Measurements from ENCODE around the gene GALNT9. TPM values are rescaled to one million over a fixed set of nuclear protein-coding genes. Genes with fewer than 3 reads are reported as not detected.

GALNT9 gene
- polyA plus RNA-seq, 1 donor from 2014 or later: 13.5 TPM

DNA sequence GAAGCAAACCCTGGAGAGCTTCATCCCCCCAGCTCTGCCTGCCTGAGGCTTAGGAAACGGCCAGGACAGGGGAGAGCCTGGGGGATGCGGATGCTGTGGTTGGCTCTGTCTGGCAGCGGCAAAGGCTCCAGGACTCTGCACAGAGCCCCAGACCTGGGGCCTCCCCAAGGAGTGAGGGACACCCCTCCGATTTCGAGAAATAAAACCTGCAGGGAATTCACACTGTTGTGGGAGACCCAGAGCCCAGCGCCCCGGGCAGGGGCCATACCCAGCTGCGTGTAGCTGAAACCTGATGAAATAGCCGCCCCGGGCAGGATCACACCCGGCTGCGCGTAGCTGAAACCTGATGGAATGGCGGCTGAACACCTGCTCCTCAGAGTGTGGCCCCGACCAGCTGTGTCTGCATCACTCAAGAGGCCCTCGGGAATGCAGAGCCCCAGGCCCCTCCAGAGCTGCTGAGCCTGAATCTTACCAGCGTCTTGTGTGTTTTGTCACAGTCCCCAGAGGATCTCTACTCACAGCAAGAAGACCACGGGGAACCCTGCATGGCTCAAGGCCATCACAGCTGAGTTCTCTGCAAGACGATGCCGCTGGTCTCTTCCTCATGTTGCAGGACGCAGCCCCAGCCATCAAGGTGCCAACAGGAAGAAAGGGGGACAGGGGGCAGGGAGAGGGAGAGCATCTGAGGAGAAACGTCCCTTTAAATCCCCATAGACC lies 46.5 kb upstream of the GALNT9 start:
- no peaks in the 10 kb centered on the region for H3K79me2 ChIP-seq (replicated peaks; ENCODE audit: insufficient read depth, low read length)
- H4K20me1 ChIP-seq (ENCODE audit: insufficient read depth): no peaks in the 10 kb centered on the region
- H3K9me2 ChIP-seq (ENCODE audit: insufficient read depth, low read length): no peaks in the 10 kb centered on the region
- no peak overlapping the region for H3K27ac ChIP-seq (ENCODE audit: low read length)
- peaks cover 40% of the 10 kb centered on the region for H3K27me3 ChIP-seq (ENCODE audit: insufficient read depth, low read depth, low read length)
- no peaks in the 10 kb centered on the region for H3K36me3 ChIP-seq (ENCODE audit: insufficient read depth, low read length)
- no peak for TF ChIP-seq MXI1 (conservative IDR thresholded peaks at IDR 0.05; ENCODE audit: poor library complexity, severe bottlenecking)
- TF ChIP-seq POLR2AphosphoS5 (IDR thresholded peaks at IDR 0.05): no peak
- no peak for TF ChIP-seq EZH2 (IDR thresholded peaks at IDR 0.05; ENCODE audit: borderline replicate concordance, insufficient read depth, low read length, poor library complexity, severe bottlenecking)
- no peak for TF ChIP-seq EP300 (conservative IDR thresholded peaks at IDR 0.05; ENCODE audit: poor library complexity, severe bottlenecking)
- TF ChIP-seq, protein P1, sequence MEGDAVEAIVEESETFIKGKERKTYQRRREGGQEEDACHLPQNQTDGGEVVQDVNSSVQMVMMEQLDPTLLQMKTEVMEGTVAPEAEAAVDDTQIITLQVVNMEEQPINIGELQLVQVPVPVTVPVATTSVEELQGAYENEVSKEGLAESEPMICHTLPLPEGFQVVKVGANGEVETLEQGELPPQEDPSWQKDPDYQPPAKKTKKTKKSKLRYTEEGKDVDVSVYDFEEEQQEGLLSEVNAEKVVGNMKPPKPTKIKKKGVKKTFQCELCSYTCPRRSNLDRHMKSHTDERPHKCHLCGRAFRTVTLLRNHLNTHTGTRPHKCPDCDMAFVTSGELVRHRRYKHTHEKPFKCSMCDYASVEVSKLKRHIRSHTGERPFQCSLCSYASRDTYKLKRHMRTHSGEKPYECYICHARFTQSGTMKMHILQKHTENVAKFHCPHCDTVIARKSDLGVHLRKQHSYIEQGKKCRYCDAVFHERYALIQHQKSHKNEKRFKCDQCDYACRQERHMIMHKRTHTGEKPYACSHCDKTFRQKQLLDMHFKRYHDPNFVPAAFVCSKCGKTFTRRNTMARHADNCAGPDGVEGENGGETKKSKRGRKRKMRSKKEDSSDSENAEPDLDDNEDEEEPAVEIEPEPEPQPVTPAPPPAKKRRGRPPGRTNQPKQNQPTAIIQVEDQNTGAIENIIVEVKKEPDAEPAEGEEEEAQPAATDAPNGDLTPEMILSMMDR (IDR thresholded peaks at IDR 0.05; ENCODE audit: poor library complexity, severe bottlenecking): no peak
- no peak for TF ChIP-seq TAF1 (IDR thresholded peaks at IDR 0.05; ENCODE audit: low read depth)
- no peak for TF ChIP-seq SMC3 (conservative IDR thresholded peaks at IDR 0.05; ENCODE audit: poor library complexity)
- TF ChIP-seq, protein P2, sequence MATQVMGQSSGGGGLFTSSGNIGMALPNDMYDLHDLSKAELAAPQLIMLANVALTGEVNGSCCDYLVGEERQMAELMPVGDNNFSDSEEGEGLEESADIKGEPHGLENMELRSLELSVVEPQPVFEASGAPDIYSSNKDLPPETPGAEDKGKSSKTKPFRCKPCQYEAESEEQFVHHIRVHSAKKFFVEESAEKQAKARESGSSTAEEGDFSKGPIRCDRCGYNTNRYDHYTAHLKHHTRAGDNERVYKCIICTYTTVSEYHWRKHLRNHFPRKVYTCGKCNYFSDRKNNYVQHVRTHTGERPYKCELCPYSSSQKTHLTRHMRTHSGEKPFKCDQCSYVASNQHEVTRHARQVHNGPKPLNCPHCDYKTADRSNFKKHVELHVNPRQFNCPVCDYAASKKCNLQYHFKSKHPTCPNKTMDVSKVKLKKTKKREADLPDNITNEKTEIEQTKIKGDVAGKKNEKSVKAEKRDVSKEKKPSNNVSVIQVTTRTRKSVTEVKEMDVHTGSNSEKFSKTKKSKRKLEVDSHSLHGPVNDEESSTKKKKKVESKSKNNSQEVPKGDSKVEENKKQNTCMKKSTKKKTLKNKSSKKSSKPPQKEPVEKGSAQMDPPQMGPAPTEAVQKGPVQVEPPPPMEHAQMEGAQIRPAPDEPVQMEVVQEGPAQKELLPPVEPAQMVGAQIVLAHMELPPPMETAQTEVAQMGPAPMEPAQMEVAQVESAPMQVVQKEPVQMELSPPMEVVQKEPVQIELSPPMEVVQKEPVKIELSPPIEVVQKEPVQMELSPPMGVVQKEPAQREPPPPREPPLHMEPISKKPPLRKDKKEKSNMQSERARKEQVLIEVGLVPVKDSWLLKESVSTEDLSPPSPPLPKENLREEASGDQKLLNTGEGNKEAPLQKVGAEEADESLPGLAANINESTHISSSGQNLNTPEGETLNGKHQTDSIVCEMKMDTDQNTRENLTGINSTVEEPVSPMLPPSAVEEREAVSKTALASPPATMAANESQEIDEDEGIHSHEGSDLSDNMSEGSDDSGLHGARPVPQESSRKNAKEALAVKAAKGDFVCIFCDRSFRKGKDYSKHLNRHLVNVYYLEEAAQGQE (IDR thresholded peaks at IDR 0.05; ENCODE audit: borderline replicate concordance): no peak
- TF ChIP-seq RAD21 (conservative IDR thresholded peaks at IDR 0.05): no peak
- H3F3A ChIP-seq (ENCODE audit: insufficient read depth, low read length, poor library complexity, severe bottlenecking): no peaks in the 10 kb centered on the region
- no peak overlapping the region for H2AFZ ChIP-seq (ENCODE audit: low read depth, low read length)
- no peak overlapping the region for H3K9ac ChIP-seq (ENCODE audit: low read length)
- no peaks in the 10 kb centered on the region for H3K9me3 ChIP-seq (ENCODE audit: low read length)
- no peak overlapping the region for H3K4me2 ChIP-seq (ENCODE audit: low read length)
- H3K4me3 ChIP-seq (ENCODE audit: low read length): no peak overlapping the region

DNA sequence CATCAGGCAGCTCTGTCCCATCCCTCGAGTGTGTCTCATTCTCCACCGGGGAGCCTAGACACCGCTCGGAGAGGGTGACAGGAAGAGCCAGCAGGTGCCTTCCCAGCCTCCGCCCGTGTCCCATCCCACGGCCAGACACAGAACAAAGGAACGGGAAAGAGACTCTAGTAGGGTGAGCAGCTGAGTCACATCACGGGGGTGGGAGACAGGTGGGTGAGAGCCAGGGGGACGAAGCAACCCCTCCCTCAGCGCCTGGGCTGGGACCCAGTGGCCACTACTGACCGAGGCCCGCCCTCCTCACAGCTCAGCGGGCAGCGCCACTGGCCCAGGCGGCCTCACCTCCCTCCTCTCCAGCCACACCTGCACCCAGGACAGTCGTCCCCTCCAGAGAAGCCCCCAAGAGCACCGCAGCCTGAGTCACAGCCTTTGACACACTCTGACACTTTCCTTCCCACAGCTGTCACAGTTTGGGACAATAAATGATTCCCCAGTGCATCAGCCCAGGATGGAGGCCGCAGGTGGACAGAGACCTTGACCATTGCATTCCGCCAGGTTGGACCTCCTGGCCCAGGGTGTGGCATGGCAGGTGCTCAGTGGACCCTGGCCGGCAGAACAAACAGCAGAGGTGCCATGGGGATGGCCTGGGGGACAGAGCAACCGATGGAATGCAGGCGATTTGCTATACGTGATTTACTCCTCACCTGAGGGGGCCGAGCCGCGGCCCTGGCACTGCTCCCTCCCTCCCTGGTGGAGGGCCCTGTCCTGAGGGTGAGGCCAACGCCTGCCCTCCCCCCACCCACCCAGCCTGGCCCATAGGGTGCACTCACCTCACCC lies 45.4 kb upstream of the GALNT9 start:
- H3K79me2 ChIP-seq (replicated peaks; ENCODE audit: insufficient read depth, low read length): no peaks in the 10 kb centered on the region
- no peak overlapping the region for H3K9ac ChIP-seq (ENCODE audit: low read length)
- peaks cover 29% of the 10 kb centered on the region for H3K27me3 ChIP-seq (ENCODE audit: insufficient read depth, low read depth, low read length)
- no peaks in the 10 kb centered on the region for H3K9me3 ChIP-seq (ENCODE audit: low read length)
- H3K4me2 ChIP-seq (ENCODE audit: low read length): no peak overlapping the region
- H3K36me3 ChIP-seq (ENCODE audit: insufficient read depth, low read length): no peaks in the 10 kb centered on the region
- no peaks in the 10 kb centered on the region for H3K9me2 ChIP-seq (ENCODE audit: insufficient read depth, low read length)
- no peaks in the 10 kb centered on the region for H4K20me1 ChIP-seq (ENCODE audit: insufficient read depth)
- H2AFZ ChIP-seq (ENCODE audit: low read depth, low read length): no peak overlapping the region
- no peak for TF ChIP-seq MXI1 (conservative IDR thresholded peaks at IDR 0.05; ENCODE audit: poor library complexity, severe bottlenecking)
- TF ChIP-seq SMC3 (conservative IDR thresholded peaks at IDR 0.05; ENCODE audit: poor library complexity): no peak
- TF ChIP-seq, protein P2 (IDR thresholded peaks at IDR 0.05; ENCODE audit: borderline replicate concordance): no peak
- TF ChIP-seq EZH2 (IDR thresholded peaks at IDR 0.05; ENCODE audit: borderline replicate concordance, insufficient read depth, low read length, poor library complexity, severe bottlenecking): no peak
- TF ChIP-seq, protein P1 (IDR thresholded peaks at IDR 0.05; ENCODE audit: poor library complexity, severe bottlenecking): no peak
- no peak for TF ChIP-seq RAD21 (conservative IDR thresholded peaks at IDR 0.05)
- TF ChIP-seq TAF1 (IDR thresholded peaks at IDR 0.05; ENCODE audit: low read depth): no peak
- no peak for TF ChIP-seq EP300 (conservative IDR thresholded peaks at IDR 0.05; ENCODE audit: poor library complexity, severe bottlenecking)
- TF ChIP-seq POLR2AphosphoS5 (IDR thresholded peaks at IDR 0.05): no peak
- H3K4me3 ChIP-seq (ENCODE audit: low read length): no peak overlapping the region
- H3K27ac ChIP-seq (ENCODE audit: low read length): no peak overlapping the region
- no peaks in the 10 kb centered on the region for H3F3A ChIP-seq (ENCODE audit: insufficient read depth, low read length, poor library complexity, severe bottlenecking)
